PC-3 (cell line): ENCODE results near the gene CARTPT. TPM values are rescaled to one million over a fixed set of nuclear protein-coding genes. Genes with fewer than 3 reads are reported as not detected.
A peak's percentile ranks its signal among the peaks of the same experiment; 100 is the strongest.

Experiments
- ATAC-seq: fragments of 200-7000 bp; cut with Tn5 transposase; 2 replicates; pipeline ENCODE4 v1.9.1; 2020; ENCODE audit warnings: mild to moderate bottlenecking, moderate library complexity
- BruUV-seq: library from RNA; stranded (reverse); fragments of 400-500 nt; replicated peaks from 2 replicates; lab custom pipeline; 2021; lab: Mats Ljungman, UMichigan
- CTCF ChIA-PET: fragments of 300-600 bp; sonication (Branson Sonifier 250); formaldehyde crosslinking; loops from one replicate; lab custom pipeline; 2022; ENCODE audit warnings: antibody characterized with exemption; lab: Charles Lee
- POLR2A ChIA-PET: fragments of 300-600 bp; sonication (Branson Sonifier 250); formaldehyde crosslinking; loops from one replicate; lab custom pipeline; 2022; ENCODE audit warnings: antibody characterized with exemption; ENCODE audit not compliant: unreplicated experiment; lab: Charles Lee
- DNase-seq: peaks from one replicate; pipeline ENCODE4 v3.0.0-alpha.2; 2015
- H2AFZ ChIP-seq: fragments of 300-600 bp; sonication (generic); 2 replicates; pipeline ENCODE4 v1.6.0; 2016; ENCODE audit warnings: antibody characterized with exemption, low read length
- H3F3A ChIP-seq: fragments of 300-600 bp; sonication (generic); one replicate; pipeline ENCODE4 v1.6.0; 2017; ENCODE audit warnings: antibody characterized with exemption, low read length, control low read depth, mild to moderate bottlenecking; ENCODE audit not compliant: unreplicated experiment
- H3K27ac ChIP-seq: fragments of 300-600 bp; sonication (generic); 2 replicates; pipeline ENCODE4 v1.5.1; 2016; ENCODE audit warnings: mild to moderate bottlenecking, low read length
- H3K27me3 ChIP-seq: fragments of 300-600 bp; sonication (generic); 2 replicates; pipeline ENCODE4 v1.6.1; 2016; ENCODE audit warnings: low read length, mixed read lengths
- H3K36me3 ChIP-seq: fragments of 300-600 bp; sonication (generic); 2 replicates; pipeline ENCODE4 v1.6.1; 2016; ENCODE audit warnings: low read depth, mixed run types, low read length, mixed read lengths
- H3K4me1 ChIP-seq: fragments of 300-600 bp; sonication (generic); 2 replicates; pipeline ENCODE4 v1.5.1; 2016; ENCODE audit warnings: low read length; ENCODE audit not compliant: insufficient read depth
- H3K4me2 ChIP-seq: fragments of 300-600 bp; sonication (generic); 2 replicates; pipeline ENCODE4 v1.6.0; 2016; ENCODE audit warnings: low read length
- H3K4me3 ChIP-seq: fragments of 300-600 bp; sonication (generic); 2 replicates; pipeline ENCODE4 v1.5.1; 2016; ENCODE audit warnings: mild to moderate bottlenecking, low read length, mixed read lengths
- H3K79me2 ChIP-seq: fragments of 300-600 bp; sonication (generic); 2 replicates; pipeline ENCODE4 v1.6.1; 2017; ENCODE audit warnings: low read length, mixed read lengths
- H3K9ac ChIP-seq: fragments of 300-600 bp; sonication (generic); 2 replicates; pipeline ENCODE4 v1.6.0; 2016; ENCODE audit warnings: mild to moderate bottlenecking, low read length
- H3K9me2 ChIP-seq: fragments of 300-600 bp; sonication (generic); replicated peaks from 2 replicates; pipeline ENCODE4 v1.6.1; 2016; ENCODE audit warnings: mixed run types, low read length, mixed read lengths
- H3K9me3 ChIP-seq: fragments of 300-600 bp; sonication (generic); 2 replicates; pipeline ENCODE4 v1.6.1; 2016; ENCODE audit warnings: low read length, mixed read lengths
- H4K20me1 ChIP-seq: fragments of 300-600 bp; sonication (generic); 2 replicates; pipeline ENCODE4 v1.6.1; 2016; ENCODE audit warnings: low read length, mixed read lengths
- CTCF ChIP-seq: fragments of 300-600 bp; sonication (generic); conservative IDR thresholded peaks from 2 replicates; pipeline ENCODE4 v1.5.1; 2017; ENCODE audit warnings: antibody characterized with exemption, low read depth, mild to moderate bottlenecking, low read length
- EZH2 ChIP-seq: fragments of 300-600 bp; sonication (generic); IDR thresholded peaks from one replicate; pipeline ENCODE4 v1.6.1; 2017; ENCODE audit warnings: antibody characterized with exemption, mild to moderate bottlenecking, low read length; ENCODE audit not compliant: unreplicated experiment
- EZH2phosphoT487 ChIP-seq: fragments of 300-600 bp; sonication (generic); IDR thresholded peaks from 2 replicates; pipeline ENCODE4 v1.6.1; 2018; ENCODE audit warnings: mild to moderate bottlenecking, antibody characterized with exemption, low read length, borderline replicate concordance
- intact Hi-C: fragments of 100-400 bp; cut with micrococcal nuclease; formaldehyde crosslinking; loops from 2 replicates; pipeline ENCODE4 v1.9.0; 2023
- total RNA-seq: library from RNA; depleted of rRNA; stranded (reverse); fragments of >200 nt; gene quantifications from 2 replicates; pipeline ENCODE4 v1.2.3, GENCODE V29; 2014

Gene CARTPT
- total RNA-seq, 1 experiment from 2014 or later = not detected

- CTCF ChIA-PET = no interaction called here
- Histone ChIP-seq H3F3A (no peaks in the 10 kb centered on the region), H3K79me2 (no peaks in the 10 kb centered on the region), H3K27ac (no peak overlapping the region), H3K9me2 (no peaks in the 10 kb centered on the region), H3K9me3 (no peaks in the 10 kb centered on the region), H3K4me2 (no peak overlapping the region), H3K9ac (no peak overlapping the region), H3K27me3 (no peaks in the 10 kb centered on the region), H3K4me3 (no peak overlapping the region), H3K4me1 (peaks cover 5% of the 10 kb centered on the region; the same call in 1 of the 2 replicates), H2AFZ (no peak overlapping the region), H4K20me1 (no peaks in the 10 kb centered on the region), H3K36me3 (no peaks in the 10 kb centered on the region)
- POLR2A ChIA-PET = no interaction called here
- DNase-seq (peak; percentile 45), ATAC-seq (peak; percentile 81)
- TF ChIP-seq EZH2phosphoT487 (no peak), EZH2 (no peak), CTCF (no peak)
- intact Hi-C loops = no loop called here
- no TSS peak for BruUV-seq
These were observed 48.6 kb downstream of the CARTPT start for GRCh38 chr5:71767661-71768060.

- Histone ChIP-seq H2AFZ (no peak overlapping the region), H3K36me3 (no peaks in the 10 kb centered on the region), H3F3A (no peaks in the 10 kb centered on the region), H3K4me3 (no peak overlapping the region), H3K9ac (no peak overlapping the region), H3K27me3 (no peaks in the 10 kb centered on the region), H4K20me1 (no peaks in the 10 kb centered on the region), H3K79me2 (no peaks in the 10 kb centered on the region), H3K27ac (no peak overlapping the region), H3K4me1 (peaks cover 5% of the 10 kb centered on the region; the same call in 1 of the 2 replicates), H3K4me2 (no peak overlapping the region), H3K9me2 (no peaks in the 10 kb centered on the region), H3K9me3 (no peaks in the 10 kb centered on the region)
- ChIA-PET CTCF (no interaction called here), POLR2A (no interaction called here)
- DNase-seq = no peak
- ATAC-seq = peak; percentile 42; the same call in 1 of the 2 replicates
- TF ChIP-seq CTCF (no peak), EZH2 (no peak), EZH2phosphoT487 (no peak)
- intact Hi-C loops = no loop called here
- BruUV-seq = no TSS peak
These were observed 50.2 kb downstream of the CARTPT start for GRCh38 chr5:71769287-71769686.

- no peak overlapping the region for H2AFZ ChIP-seq
- H3K9me2 ChIP-seq = no peaks in the 10 kb centered on the region
- H3F3A ChIP-seq = no peaks in the 10 kb centered on the region
- no peaks in the 10 kb centered on the region for H3K36me3 ChIP-seq
- no peak overlapping the region for H3K4me2 ChIP-seq
- no TSS peak for BruUV-seq
- H3K27me3 ChIP-seq = no peaks in the 10 kb centered on the region
- peaks cover 5% of the 10 kb centered on the region; the same call in 1 of the 2 replicates for H3K4me1 ChIP-seq
- CTCF ChIA-PET = no interaction called here
- TF ChIP-seq CTCF = no peak
- TF ChIP-seq EZH2phosphoT487 = no peak
- TF ChIP-seq EZH2 = no peak
- H3K79me2 ChIP-seq = no peaks in the 10 kb centered on the region
- H3K9me3 ChIP-seq = no peaks in the 10 kb centered on the region
- POLR2A ChIA-PET = no interaction called here
- ATAC-seq (no peak), DNase-seq (no peak)
- no peak overlapping the region for H3K27ac ChIP-seq
- H3K4me3 ChIP-seq = no peak overlapping the region
- intact Hi-C loops = no loop called here
- no peaks in the 10 kb centered on the region for H4K20me1 ChIP-seq
- H3K9ac ChIP-seq = no peak overlapping the region
These were observed 51.3 kb downstream of the CARTPT start for GRCh38 chr5:71770381-71770780.
